ENCODE data around the gene NKAIN2.

Gene NKAIN2

GRCh38 chr6:123803504-123804013, at the start of gene NKAIN2:
Gene NKAIN2, plus strand, starts transcription at chr6:123803865.
- no peak for DNase-seq (ENCODE audit: low spot score)

GRCh38 chr6:123759472-123759871, 44.2 kb upstream of the NKAIN2 start:
- DNase-seq (ENCODE audit: low spot score): no peak

- no peak for DNase-seq (ENCODE audit: low spot score)
Measured at GRCh38 chr6:123763904-123764303, 39.8 kb upstream of the NKAIN2 start.

- DNase-seq (ENCODE audit: low spot score): no peak
Measured at GRCh38 chr6:123764722-123765121, 38.9 kb upstream of the NKAIN2 start.

GRCh38 chr6:123768921-123769320, 34.7 kb upstream of the NKAIN2 start:
- no peak for DNase-seq (ENCODE audit: low spot score)

- no peak for DNase-seq (ENCODE audit: low spot score)
Measured at GRCh38 chr6:123769431-123769830, 34.2 kb upstream of the NKAIN2 start.

- DNase-seq (ENCODE audit: low spot score): no peak
Measured at GRCh38 chr6:123770247-123770949, 33.3 kb upstream of the NKAIN2 start.

- DNase-seq (ENCODE audit: low spot score): no peak
Measured at GRCh38 chr6:123771126-123771525, 32.5 kb upstream of the NKAIN2 start.

- DNase-seq (ENCODE audit: low spot score): no peak
Measured at GRCh38 chr6:123777563-123777962, 26.1 kb upstream of the NKAIN2 start.

GRCh38 chr6:123780021-123780420, 23.6 kb upstream of the NKAIN2 start:
- DNase-seq (ENCODE audit: low spot score): no peak

- no peak for DNase-seq (ENCODE audit: low spot score)
Measured at GRCh38 chr6:123784330-123784729, 19.3 kb upstream of the NKAIN2 start.

GRCh38 chr6:123785039-123785438, 18.6 kb upstream of the NKAIN2 start:
- DNase-seq (ENCODE audit: low spot score): no peak

- DNase-seq (ENCODE audit: low spot score): no peak
Measured at GRCh38 chr6:123788319-123788718, 15.3 kb upstream of the NKAIN2 start.

GRCh38 chr6:123794190-123794589, 9.5 kb upstream of the NKAIN2 start:
- no peak for DNase-seq (ENCODE audit: low spot score)

GRCh38 chr6:123794799-123795198, 8.9 kb upstream of the NKAIN2 start:
- no peak for DNase-seq (ENCODE audit: low spot score)

- DNase-seq (ENCODE audit: low spot score): no peak
Measured at GRCh38 chr6:123801067-123801466, 2.6 kb upstream of the NKAIN2 start.

- DNase-seq (ENCODE audit: low spot score): no peak
Measured at GRCh38 chr6:123802351-123802696, 1.3 kb upstream of the NKAIN2 start.

- DNase-seq (ENCODE audit: low spot score): peak; percentile 22
Measured at GRCh38 chr6:123802697-123803503, 765 bp upstream of the NKAIN2 start.

- DNase-seq (ENCODE audit: low spot score): no peak
Measured at GRCh38 chr6:123804014-123804786, 535 bp downstream of the NKAIN2 start.

- DNase-seq (ENCODE audit: low spot score): no peak
Measured at GRCh38 chr6:123804787-123805540, 1.3 kb downstream of the NKAIN2 start.

- no peak for DNase-seq (ENCODE audit: low spot score)
Measured at GRCh38 chr6:123805921-123806320, 2.3 kb downstream of the NKAIN2 start.

GRCh38 chr6:123806561-123806960, 2.9 kb downstream of the NKAIN2 start:
- DNase-seq (ENCODE audit: low spot score): no peak
